T-helper 17 cell (primary cell): ENCODE data around the gene IRF4. TPM values are rescaled to one million over a fixed set of nuclear protein-coding genes. Genes with fewer than 3 reads are reported as not detected.

Experiments
- ATAC-seq: fragments of 150-1000 bp; cut with Tn5 transposase; 2 replicates; pipeline ENCODE4 v1.10.0; 2021; ENCODE audit warnings: mild to moderate bottlenecking, moderate library complexity
- DNase-seq, 3 donors: peaks; one replicate each; pipeline versions ENCODE4 v3.0.0 to v3.0.0-alpha.2; 2020 to 2021
- H3K9me3 ChIP-seq: one replicate; pipeline ENCODE4 v1.7.0; 2013; ENCODE audit warnings: low read length, mild to moderate bottlenecking; ENCODE audit not compliant: control insufficient read depth, poor library complexity, severe bottlenecking
- H3K27ac Mint-ChIP-seq: one replicate; pipeline ENCODE4 v1.8.0; 2022; ENCODE audit warnings: mild to moderate bottlenecking, moderate library complexity, mixed read lengths
- H3K27me3 Mint-ChIP-seq: one replicate; pipeline ENCODE4 v1.8.0; 2022; ENCODE audit warnings: mixed read lengths
- H3K36me3 Mint-ChIP-seq: one replicate; pipeline ENCODE4 v1.8.0; 2022; ENCODE audit warnings: low read depth, mixed read lengths
- H3K4me1 Mint-ChIP-seq: one replicate; pipeline ENCODE4 v1.8.0; 2022; ENCODE audit warnings: mild to moderate bottlenecking, mixed read lengths
- H3K4me3 Mint-ChIP-seq: one replicate; pipeline ENCODE4 v1.8.0; 2022; ENCODE audit warnings: mild to moderate bottlenecking, moderate library complexity, mixed read lengths
- total RNA-seq, 4 donors: library from RNA in 2 of 4; stranded (reverse) in 2 of 4; gene quantifications; one replicate each; pipeline ENCODE4 v1.2.3 and lab custom pipeline; 2022 to 2026

IRF4 gene
- total RNA-seq, 2 donors from 2014 or later, result 16.6 to 32.8 TPM

- Mint-ChIP-seq H3K36me3 (peaks cover 5% of the 10 kb centered on the region), H3K27me3 (peaks cover 5% of the 10 kb centered on the region), H3K4me1 (peaks cover 18% of the 10 kb centered on the region), H3K4me3 (no peak overlapping the region), H3K27ac (no peak overlapping the region)
- ATAC-seq, result no peak
- no peak for DNase-seq
- H3K9me3 ChIP-seq, result peaks cover 6% of the 10 kb centered on the region
These were observed 4.6 kb downstream of the IRF4 start for GRCh38 chr6:396126-396520.

- Mint-ChIP-seq H3K4me3 (no peak overlapping the region), H3K36me3 (peaks cover 5% of the 10 kb centered on the region), H3K27me3 (peaks cover 10% of the 10 kb centered on the region), H3K27ac (peak overlapping the region; percentile 45), H3K4me1 (peaks cover 20% of the 10 kb centered on the region)
- DNase-seq (no peak), ATAC-seq (no peak)
- H3K9me3 ChIP-seq, result peaks cover 6% of the 10 kb centered on the region
These were observed 5.5 kb downstream of the IRF4 start for GRCh38 chr6:397056-397455.

- peaks cover 6% of the 10 kb centered on the region for H3K9me3 ChIP-seq
- H3K4me1 Mint-ChIP-seq, result peaks cover 20% of the 10 kb centered on the region
- no peak for DNase-seq
- peaks cover 9% of the 10 kb centered on the region for H3K36me3 Mint-ChIP-seq
- no peak for ATAC-seq
- H3K27me3 Mint-ChIP-seq, result peaks cover 11% of the 10 kb centered on the region
- peak overlapping the region; percentile 36 for H3K4me3 Mint-ChIP-seq
- H3K27ac Mint-ChIP-seq, result peak overlapping the region; percentile 45
These were observed 6.1 kb downstream of the IRF4 start for GRCh38 chr6:397604-398003.

- Mint-ChIP-seq H3K27ac (no peak overlapping the region), H3K4me3 (no peak overlapping the region), H3K27me3 (peaks cover 11% of the 10 kb centered on the region), H3K4me1 (peaks cover 15% of the 10 kb centered on the region), H3K36me3 (peaks cover 9% of the 10 kb centered on the region)
- DNase-seq, result no peak
- no peak for ATAC-seq
- H3K9me3 ChIP-seq, result peaks cover 6% of the 10 kb centered on the region
These were observed 6.5 kb downstream of the IRF4 start for GRCh38 chr6:398065-398464.

- Mint-ChIP-seq H3K36me3 (peaks cover 9% of the 10 kb centered on the region), H3K4me1 (peaks cover 18% of the 10 kb centered on the region), H3K27ac (peak overlapping the region; percentile 37), H3K4me3 (no peak overlapping the region), H3K27me3 (peaks cover 11% of the 10 kb centered on the region)
- peaks cover 6% of the 10 kb centered on the region for H3K9me3 ChIP-seq
- DNase-seq, result no peak
- ATAC-seq, result no peak
These were observed 7.1 kb downstream of the IRF4 start for GRCh38 chr6:398558-399078.

GRCh38 chr6:399785-400534, 8.4 kb downstream of the IRF4 start:
- H3K4me1 Mint-ChIP-seq, result peaks cover 21% of the 10 kb centered on the region
- peaks cover 9% of the 10 kb centered on the region for H3K36me3 Mint-ChIP-seq
- H3K9me3 ChIP-seq, result peaks cover 6% of the 10 kb centered on the region
- ATAC-seq (peak; percentile 80), DNase-seq (no peak)
- H3K27me3 Mint-ChIP-seq, result peaks cover 6% of the 10 kb centered on the region
- no peak overlapping the region for H3K27ac Mint-ChIP-seq
- peak overlapping the region; percentile 12 for H3K4me3 Mint-ChIP-seq

- H3K9me3 ChIP-seq, result no peaks in the 10 kb centered on the region
- Mint-ChIP-seq H3K27ac (peak overlapping the region; percentile 29), H3K27me3 (peaks cover 6% of the 10 kb centered on the region), H3K36me3 (peaks cover 9% of the 10 kb centered on the region), H3K4me3 (no peak overlapping the region), H3K4me1 (peaks cover 21% of the 10 kb centered on the region)
- DNase-seq (no peak), ATAC-seq (no peak)
These were observed 9.3 kb downstream of the IRF4 start for GRCh38 chr6:400815-401214.

- Mint-ChIP-seq H3K27ac (peak overlapping the region; percentile 29), H3K27me3 (peaks cover 6% of the 10 kb centered on the region), H3K36me3 (peaks cover 9% of the 10 kb centered on the region), H3K4me1 (peaks cover 21% of the 10 kb centered on the region), H3K4me3 (no peak overlapping the region)
- H3K9me3 ChIP-seq, result no peaks in the 10 kb centered on the region
- ATAC-seq (no peak), DNase-seq (no peak)
These were observed 9.9 kb downstream of the IRF4 start for GRCh38 chr6:401239-401993.

- peaks cover 6% of the 10 kb centered on the region for H3K27me3 Mint-ChIP-seq
These were observed 10.6 kb downstream of the IRF4 start for GRCh38 chr6:401994-402640.

GRCh38 chr6:402901-403658, 11.5 kb downstream of the IRF4 start:
- ATAC-seq, result no peak
- peaks cover 8% of the 10 kb centered on the region for H3K36me3 Mint-ChIP-seq

More at GRCh38 chr6:401994-402640, 10.6 kb downstream of the IRF4 start:
- Mint-ChIP-seq H3K27ac (no peak overlapping the region), H3K4me3 (no peak overlapping the region), H3K36me3 (peaks cover 8% of the 10 kb centered on the region), H3K4me1 (peaks cover 20% of the 10 kb centered on the region)
- ATAC-seq (no peak), DNase-seq (no peak)
- no peaks in the 10 kb centered on the region for H3K9me3 ChIP-seq

GRCh38 chr6:403659-404655, 12.4 kb downstream of the IRF4 start:
- H3K9me3 ChIP-seq, result no peaks in the 10 kb centered on the region
- peaks cover 6% of the 10 kb centered on the region for H3K27me3 Mint-ChIP-seq
- DNase-seq, result no peak
- peak; percentile 46 for ATAC-seq
- H3K4me1 Mint-ChIP-seq, result peaks cover 20% of the 10 kb centered on the region
- H3K27ac Mint-ChIP-seq, result peak overlapping the region; percentile 74
- H3K4me3 Mint-ChIP-seq, result peak overlapping the region; percentile 58
- H3K36me3 Mint-ChIP-seq, result peaks cover 8% of the 10 kb centered on the region

More at GRCh38 chr6:402901-403658, 11.5 kb downstream of the IRF4 start:
- Mint-ChIP-seq H3K4me1 (peaks cover 20% of the 10 kb centered on the region), H3K4me3 (peak overlapping the region; percentile 31), H3K27me3 (peaks cover 6% of the 10 kb centered on the region), H3K27ac (peak overlapping the region; percentile 74)
- H3K9me3 ChIP-seq, result no peaks in the 10 kb centered on the region
- no peak for DNase-seq
